BJ (cell line): ENCODE results near the gene LAMA2. TPM values are rescaled to one million over a fixed set of nuclear protein-coding genes. Genes with fewer than 3 reads are reported as not detected.

Source experiments
- CTCF ChIA-PET: fragments of 350-600 bp; formaldehyde crosslinking; extraction: SDS; loops from one replicate; lab custom pipeline; 2021; ENCODE audit warnings: antibody characterized with exemption, inconsistent platforms; lab: Yijun Ruan, JAX
- POLR2A ChIA-PET: fragments of 300-600 bp; sonication (Branson Sonifier 250); formaldehyde crosslinking; extraction: SDS; loops from one replicate; lab custom pipeline; 2021; ENCODE audit warnings: antibody characterized with exemption; lab: Charles Lee
- DNase-seq: peaks from one replicate; pipeline ENCODE4 v3.0.0-alpha.2; 2011; ENCODE audit warnings: low read depth
- H3K27me3 ChIP-seq: 2 replicates; pipeline ENCODE4 v1.6.0; 2011; ENCODE audit warnings: low read length; ENCODE audit not compliant: control insufficient read depth, insufficient read depth
- H3K36me3 ChIP-seq: 2 replicates; pipeline ENCODE4 v1.5.1; 2011; ENCODE audit warnings: low read length; ENCODE audit not compliant: control insufficient read depth, insufficient read depth
- H3K4me3 ChIP-seq: 2 replicates; pipeline ENCODE4 v1.5.1; 2011; ENCODE audit warnings: low read depth, mild to moderate bottlenecking, control low read depth, low read length
- polyA plus RNA-seq: library from polyadenylated mRNA; depleted of rRNA; stranded (reverse); fragments of >200 nt; gene quantifications from 2 replicates; pipeline ENCODE4 v1.2.3, GENCODE V29; 2011
- TF ChIP-seq, protein P1 (sequence below): IDR thresholded peaks from 2 replicates; pipeline ENCODE4 v1.5.1; 2011; ENCODE audit warnings: low read depth, mild to moderate bottlenecking, control low read depth, inconsistent platforms, low read length, moderate library complexity; ENCODE audit not compliant: insufficient read depth

LAMA2 gene
- polyA plus RNA-seq, 1 experiment: 50.0 TPM

DNA sequence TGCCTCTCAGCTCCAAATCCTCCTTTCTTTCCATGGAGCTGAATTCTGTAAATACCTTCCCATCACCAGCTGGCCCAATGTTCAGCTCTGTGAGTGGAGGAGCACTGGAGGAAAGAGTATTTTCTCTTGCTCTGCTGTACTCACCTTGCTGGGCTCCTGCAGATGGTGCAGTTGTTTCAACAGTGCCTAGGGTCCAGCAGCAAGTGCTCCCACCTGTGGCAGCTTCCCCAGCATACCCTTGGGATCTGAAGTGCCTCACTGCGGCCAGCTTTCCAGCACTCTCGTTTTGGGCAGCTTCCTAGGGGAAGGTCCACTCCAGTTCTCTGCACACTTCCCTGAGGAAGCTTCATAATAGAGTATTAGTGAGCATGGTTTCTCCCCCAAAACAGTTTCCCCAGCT, 656.1 kb downstream of the LAMA2 start:
- no peak for DNase-seq
- Histone ChIP-seq H3K36me3 (no peaks in the 10 kb centered on the region), H3K27me3 (no peaks in the 10 kb centered on the region), H3K4me3 (no peak overlapping the region)
- ChIA-PET CTCF (interaction anchor here (1.0 to 2.1 kb wide), 2 partner anchors 10 to 13 kb away, joined by 3 to 4 read pairs; no protein-coding TSS in a partner anchor), POLR2A (no interaction called here)
- TF ChIP-seq, protein P1, sequence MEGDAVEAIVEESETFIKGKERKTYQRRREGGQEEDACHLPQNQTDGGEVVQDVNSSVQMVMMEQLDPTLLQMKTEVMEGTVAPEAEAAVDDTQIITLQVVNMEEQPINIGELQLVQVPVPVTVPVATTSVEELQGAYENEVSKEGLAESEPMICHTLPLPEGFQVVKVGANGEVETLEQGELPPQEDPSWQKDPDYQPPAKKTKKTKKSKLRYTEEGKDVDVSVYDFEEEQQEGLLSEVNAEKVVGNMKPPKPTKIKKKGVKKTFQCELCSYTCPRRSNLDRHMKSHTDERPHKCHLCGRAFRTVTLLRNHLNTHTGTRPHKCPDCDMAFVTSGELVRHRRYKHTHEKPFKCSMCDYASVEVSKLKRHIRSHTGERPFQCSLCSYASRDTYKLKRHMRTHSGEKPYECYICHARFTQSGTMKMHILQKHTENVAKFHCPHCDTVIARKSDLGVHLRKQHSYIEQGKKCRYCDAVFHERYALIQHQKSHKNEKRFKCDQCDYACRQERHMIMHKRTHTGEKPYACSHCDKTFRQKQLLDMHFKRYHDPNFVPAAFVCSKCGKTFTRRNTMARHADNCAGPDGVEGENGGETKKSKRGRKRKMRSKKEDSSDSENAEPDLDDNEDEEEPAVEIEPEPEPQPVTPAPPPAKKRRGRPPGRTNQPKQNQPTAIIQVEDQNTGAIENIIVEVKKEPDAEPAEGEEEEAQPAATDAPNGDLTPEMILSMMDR: no peak

DNA sequence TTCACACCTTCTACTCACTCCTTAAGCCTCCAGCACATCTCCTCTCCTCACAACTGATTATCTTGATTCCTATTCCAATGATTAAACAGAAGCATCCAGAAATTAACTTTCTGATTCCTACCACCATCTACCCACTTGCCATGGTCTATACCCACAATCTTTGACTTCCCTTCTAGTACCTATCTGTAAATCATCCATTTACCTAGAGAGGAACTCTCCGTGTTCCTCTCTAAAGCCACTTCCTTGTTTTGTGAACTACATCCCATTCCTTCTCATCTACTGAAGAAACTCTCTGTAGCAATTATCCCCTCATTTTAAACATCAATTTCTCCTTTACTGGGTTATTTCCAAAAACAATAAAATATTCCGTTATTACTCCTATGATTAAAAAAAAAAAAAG, 659.8 kb downstream of the LAMA2 start:
- Histone ChIP-seq H3K36me3 (no peaks in the 10 kb centered on the region), H3K4me3 (no peak overlapping the region), H3K27me3 (no peaks in the 10 kb centered on the region)
- CTCF ChIA-PET: no interaction called here
- TF ChIP-seq, protein P1: no peak
- DNase-seq: no peak
- POLR2A ChIA-PET: no interaction called here

DNA sequence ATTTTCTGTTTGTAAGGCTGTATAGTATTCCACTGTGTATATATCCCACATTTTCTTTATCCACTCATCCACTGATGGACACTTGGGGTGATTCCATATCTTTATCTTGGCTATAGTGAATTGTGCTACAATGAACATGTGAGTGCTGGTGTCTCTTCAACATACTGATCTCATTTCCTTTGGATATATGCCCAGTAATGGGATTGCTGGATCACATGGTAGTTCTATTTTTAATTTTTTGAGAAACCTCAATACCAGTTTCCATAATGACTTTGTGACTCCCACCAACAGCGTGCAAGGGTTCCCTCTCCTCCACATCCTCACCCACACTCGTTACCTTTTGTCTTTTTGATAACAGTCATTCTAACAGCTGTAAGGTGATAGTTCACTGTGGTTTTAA, 661.0 kb downstream of the LAMA2 start:
- no peaks in the 10 kb centered on the region for H3K27me3 ChIP-seq
- TF ChIP-seq, protein P1: no peak
- H3K4me3 ChIP-seq: no peak overlapping the region
- no peaks in the 10 kb centered on the region for H3K36me3 ChIP-seq
- ChIA-PET CTCF (interaction anchor here (0.8 kb wide), 1 partner anchor 25 kb away, joined by 4 read pairs; no protein-coding TSS in a partner anchor), POLR2A (no interaction called here)
- no peak for DNase-seq

DNA sequence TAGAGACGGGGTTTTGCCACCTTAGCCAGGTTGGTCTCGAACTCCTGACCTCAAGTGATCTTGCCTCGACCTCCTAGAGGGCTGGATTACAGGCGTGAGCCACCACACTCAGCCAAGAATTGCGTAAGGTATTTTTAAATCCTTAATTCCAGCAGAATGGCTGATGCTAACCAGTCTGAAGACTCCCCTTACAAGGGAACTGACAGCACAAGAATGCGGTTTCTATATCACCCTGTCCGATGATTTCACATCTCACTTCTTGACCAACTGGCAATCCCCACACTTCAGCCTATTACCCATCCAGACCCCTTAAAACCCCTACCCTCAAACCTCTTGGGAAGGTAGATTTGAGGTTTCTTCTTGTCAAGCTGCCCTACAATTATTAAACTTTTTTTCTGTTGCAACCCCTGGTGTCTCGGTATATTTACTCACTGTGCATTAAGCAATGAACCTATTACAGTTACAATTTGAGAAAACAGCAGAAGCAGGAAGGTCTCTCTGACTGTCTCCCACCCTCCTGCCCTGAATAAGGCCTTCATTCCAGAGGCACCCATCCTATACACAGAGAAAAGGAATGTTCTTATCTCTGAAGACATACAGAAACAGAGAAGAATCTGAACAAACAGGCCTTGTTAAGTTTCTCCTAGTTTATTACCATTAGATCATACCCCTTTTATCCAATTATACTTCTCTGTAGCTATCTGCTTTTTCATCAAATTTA, 662.1 kb downstream of the LAMA2 start:
- POLR2A ChIA-PET: no interaction called here
- no peak for DNase-seq
- Histone ChIP-seq H3K27me3 (no peaks in the 10 kb centered on the region), H3K4me3 (no peak overlapping the region), H3K36me3 (no peaks in the 10 kb centered on the region)
- TF ChIP-seq, protein P1: no peak
- CTCF ChIA-PET: interaction anchor here (0.8 kb wide), 1 partner anchor 26 kb away, joined by 4 read pairs; no protein-coding TSS in a partner anchor

DNA sequence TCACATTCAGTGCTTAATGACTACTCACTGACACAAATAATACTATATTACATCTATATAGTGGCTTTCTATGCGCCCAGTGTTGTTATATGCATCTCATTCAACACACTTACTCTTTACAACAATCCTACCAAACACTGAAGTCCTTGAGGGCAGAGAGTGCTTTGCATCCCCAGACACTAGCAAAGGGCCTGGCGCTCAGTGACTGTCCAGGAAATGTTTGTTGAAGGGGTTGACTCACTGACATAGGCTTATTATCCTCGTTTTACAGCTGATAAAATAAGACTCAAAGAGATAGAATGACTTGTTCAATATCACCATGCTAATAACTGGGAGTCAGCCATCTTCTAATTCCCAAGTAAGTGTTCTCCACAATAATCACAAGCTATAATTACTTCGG, 663.8 kb downstream of the LAMA2 start:
- H3K36me3 ChIP-seq: no peaks in the 10 kb centered on the region
- no peak overlapping the region for H3K4me3 ChIP-seq
- TF ChIP-seq, protein P1: no peak
- DNase-seq: no peak
- CTCF ChIA-PET: no interaction called here
- H3K27me3 ChIP-seq: no peaks in the 10 kb centered on the region
- POLR2A ChIA-PET: no interaction called here
